A549 (cell line): Measurements from ENCODE around the gene ZNF316.

Experiments used
- CHD4 ChIP-seq: fragments of 200-600 bp; sonication (generic); IDR thresholded peaks from 2 replicates; pipeline ENCODE4 v1.6.1; 2016; ENCODE audit warnings: antibody characterized with exemption, mild to moderate bottlenecking, borderline replicate concordance
- CTCF ChIP-seq: fragments of >200 bp; sonication (Bioruptor Twin); formaldehyde crosslinking; IDR thresholded peaks from 3 replicates; pipeline ENCODE4 v1.5.1; 2016
- EP300 ChIP-seq, 2 experiments: fragments of >200 bp; sonication (Bioruptor Twin); formaldehyde crosslinking; IDR thresholded peaks; 2 replicates in 1 of 2; 3 replicates in 1 of 2; pipeline ENCODE4 v1.6.1; 2016 to 2017
- MAFK ChIP-seq: fragments of 450-650 bp; IDR thresholded peaks from 2 replicates; pipeline ENCODE4 v1.6.1; 2014; ENCODE audit not compliant: partially characterized antibody
- MAX ChIP-seq: IDR thresholded peaks from 2 replicates; pipeline ENCODE4 v1.6.1; 2012
- POLR2A ChIP-seq: IDR thresholded peaks from 2 replicates; pipeline ENCODE4 v1.6.1; 2012; ENCODE audit warnings: mild to moderate bottlenecking, low read length
- REST ChIP-seq: fragments of 200-600 bp; sonication (generic); IDR thresholded peaks from 2 replicates; pipeline ENCODE4 v1.6.1; 2016; ENCODE audit warnings: antibody characterized with exemption, mild to moderate bottlenecking, moderate library complexity
- SMC3 ChIP-seq: fragments of >200 bp; sonication (Bioruptor Twin); formaldehyde crosslinking; IDR thresholded peaks from 3 replicates; pipeline ENCODE4 v1.6.1; 2018; ENCODE audit warnings: inconsistent platforms
- USF2 ChIP-seq: fragments of 450-650 bp; IDR thresholded peaks from 2 replicates; pipeline ENCODE4 v1.6.1; 2014; ENCODE audit warnings: antibody characterized with exemption
- ZFP36 ChIP-seq: fragments of 450-650 bp; IDR thresholded peaks from 2 replicates; pipeline ENCODE4 v1.6.1; 2014; ENCODE audit warnings: borderline replicate concordance; ENCODE audit not compliant: partially characterized antibody

GRCh38 chr7:6631605-6632004 lies 5.5 kb upstream of the ZNF316 start:
- TF ChIP-seq CTCF (no peak), MAX (no peak), SMC3 (no peak), EP300 (IDR thresholded peaks at IDR 0.05) (no peak), MAFK (no peak), POLR2A (no peak), CHD4 (no peak), REST (no peak), USF2 (no peak), ZFP36 (no peak)
